ENCODE measurements around the gene ARL4A.

The ARL4A gene

GRCh38 chr7:12703881-12704280 is 16.4 kb downstream of the ARL4A start:
- DNase-seq, result no peak

- no peak for DNase-seq
Measured at GRCh38 chr7:12705878-12706277, 18.4 kb downstream of the ARL4A start.

GRCh38 chr7:12706900-12707536 is 19.6 kb downstream of the ARL4A start:
- DNase-seq, result no peak

GRCh38 chr7:12708314-12708713 is 20.9 kb downstream of the ARL4A start:
- DNase-seq, result no peak

- no peak for DNase-seq
Measured at GRCh38 chr7:12709726-12710502, 22.5 kb downstream of the ARL4A start.

- no peak for DNase-seq
Measured at GRCh38 chr7:12711124-12711523, 23.7 kb downstream of the ARL4A start.

- no peak for DNase-seq
Measured at GRCh38 chr7:12712236-12712635, 24.8 kb downstream of the ARL4A start.

GRCh38 chr7:12713625-12714378 is 26.4 kb downstream of the ARL4A start:
- DNase-seq, result no peak

- DNase-seq, result no peak
Measured at GRCh38 chr7:12714379-12714737, 26.9 kb downstream of the ARL4A start.

- no peak for DNase-seq
Measured at GRCh38 chr7:12715372-12716133, 28.1 kb downstream of the ARL4A start.

- DNase-seq, result no peak
Measured at GRCh38 chr7:12716134-12716681, 28.8 kb downstream of the ARL4A start.

GRCh38 chr7:12716722-12717121 is 29.3 kb downstream of the ARL4A start:
- DNase-seq, result no peak

- DNase-seq, result no peak
Measured at GRCh38 chr7:12719141-12719919, 31.9 kb downstream of the ARL4A start.

GRCh38 chr7:12719981-12720865 is 32.8 kb downstream of the ARL4A start:
- DNase-seq, result no peak

- no peak for DNase-seq
Measured at GRCh38 chr7:12721286-12721830, 33.9 kb downstream of the ARL4A start.

GRCh38 chr7:12722136-12722535 is 34.7 kb downstream of the ARL4A start:
- DNase-seq, result no peak

- DNase-seq, result no peak
Measured at GRCh38 chr7:12722636-12723605, 35.5 kb downstream of the ARL4A start.

- no peak for DNase-seq
Measured at GRCh38 chr7:12725575-12726316, 38.3 kb downstream of the ARL4A start.

GRCh38 chr7:12726908-12727307 is 39.5 kb downstream of the ARL4A start:
- no peak for DNase-seq

Data from NK-92 treated with Interleukin-12 subunit alpha and Interleukin-12 subunit beta, amount 100 ng/mL, for 24 hours (cell line).